ENCODE measurements around the gene ASB14.

DNA sequence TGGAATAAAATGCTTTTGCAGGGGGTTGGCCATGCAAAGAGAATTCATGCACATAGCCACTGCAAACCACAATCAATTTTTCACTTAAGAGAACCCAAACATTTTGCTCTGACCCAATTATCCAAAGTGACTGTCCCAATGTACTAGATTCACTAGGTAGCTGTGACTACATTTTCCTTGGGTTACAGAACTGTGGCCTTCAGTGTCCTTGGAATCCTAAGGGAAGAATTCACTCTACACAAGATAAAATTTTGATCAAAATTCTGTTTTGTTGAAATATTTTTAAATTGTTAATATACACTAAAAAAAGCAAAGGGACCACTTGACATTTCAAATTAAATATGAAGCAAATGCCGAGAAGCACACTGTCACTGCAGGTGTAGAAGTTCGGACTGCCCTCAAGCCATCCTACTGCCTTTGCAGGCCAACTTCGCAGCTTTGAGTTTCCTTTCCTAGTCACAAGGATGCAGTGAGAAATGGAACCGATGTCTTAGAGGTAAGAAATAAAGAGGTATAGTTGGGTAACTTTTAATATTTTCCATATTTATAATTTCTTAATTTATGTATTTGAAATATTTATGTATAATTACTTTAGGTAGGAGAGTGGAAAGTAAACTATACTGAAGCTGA is 527 bp upstream of the ASB14 start:
- no peak for TF ChIP-seq CTCF (IDR thresholded peaks at IDR 0.05)
- no peak for TF ChIP-seq POLR2A (IDR thresholded peaks at IDR 0.05)
